Adrenal gland (tissue), 12 donors: Measurements from ENCODE around the gene GGN. TPM values are rescaled to one million over a fixed set of nuclear protein-coding genes. Genes with fewer than 3 reads are reported as not detected.

Experiments used
- DNase-seq, 7 donors: peaks; one replicate each; pipeline ENCODE4 v3.0.0-alpha.2; 2019 to 2020
- H3K27ac ChIP-seq, 5 donors: fragments of 200-600 bp; sonication (generic) in 4 of 5; 1 replicate in 3 of 5; 2 replicates in 2 of 5; pipeline versions ENCODE4 v1.5.1 to v1.8.0; 2016 to 2020; ENCODE audit warnings: mild to moderate bottlenecking in 1 of 5
- H3K27me3 ChIP-seq: fragments of 200-600 bp; 2 replicates; pipeline ENCODE4 v1.8.0; 2021
- H3K36me3 ChIP-seq, 2 donors: fragments of 200-600 bp; replicated peaks in 1 of 2; 1 replicate in 1 of 2; 2 replicates in 1 of 2; pipeline versions ENCODE4 v1.5.1 to v1.8.0; 2018 to 2022
- H3K4me1 ChIP-seq, 2 donors: fragments of 200-600 bp; replicated peaks in 1 of 2; 1 replicate in 1 of 2; 2 replicates in 1 of 2; pipeline versions ENCODE4 v1.5.1 to v1.8.0; 2018 to 2021
- H3K4me3 ChIP-seq, 4 donors: fragments of 200-600 bp; sonication (generic) in 3 of 4; one replicate each; pipeline ENCODE4 v1.5.1; 2016 to 2018
- H3K9me3 ChIP-seq, 3 donors: fragments of 200-600 bp; sonication (generic) in 1 of 3; replicated peaks in 1 of 3; 1 replicate in 2 of 3; 2 replicates in 1 of 3; pipeline versions ENCODE4 v1.5.1 to v1.8.0; 2016 to 2021
- POLR2A ChIP-seq, 2 donors: fragments of 450-650 bp; IDR thresholded peaks; one replicate each; pipeline ENCODE4 v1.6.1; 2017; ENCODE audit warnings: antibody characterized with exemption in 2 of 2, mild to moderate bottlenecking in 2 of 2, moderate library complexity in 1 of 2
- WGBS, 4 donors: extraction: QIAGEN DNeasy Blood & Tissue Kit in 2 of 4; methylation state at CpG; one replicate each; pipeline versions ENCODE4 v1.1.5 to v1.1.7; 2013 to 2017; 5-methylcytosine and 5-hydroxymethylcytosine counted together
- intact Hi-C, 2 donors: fragments of 100-400 bp; cut with DNase I; formaldehyde crosslinking; loops; one replicate each; pipeline versions ENCODE4 v1.14.1 to v1.15.0; 2022 to 2023
- polyA plus RNA-seq, 3 donors: library from polyadenylated mRNA; stranded (reverse); fragments of 200-250 nt in 2 of 3; fragments of 350-450 nt in 1 of 3; fragmentation: Illumina TruSeq in 1 of 3; extraction: RNeasy Lipid Tissue Mini Kit (QIAGEN cat#74804) in 1 of 3; gene quantifications; one replicate each; pipeline ENCODE4 v1.2.3, GENCODE V29; 2013 to 2014
- total RNA-seq, 9 donors: library from RNA; depleted of rRNA in 4 of 9; stranded (reverse); fragments of >200 nt in 4 of 9; fragments of 120-200 nt in 1 of 9; fragmentation: NEBNext Ultra II Directional in 1 of 9; extraction: Animal tissue kit (Norgen Biotek cat#: 25700) in 1 of 9; gene quantifications; one replicate each; pipeline versions ENCODE4 v1.1.0 to v1.2.4, GENCODE V29; 2013 to 2023
- TF ChIP-seq, protein P1 (sequence below), 6 experiments: fragments of 450-650 bp in 4 of 6; fragments of 200-600 bp in 2 of 6; sonication (generic) in 1 of 6; IDR thresholded peaks; 1 replicate in 5 of 6; 2 replicates in 1 of 6; pipeline versions ENCODE4 v1.5.1 to v1.8.0; 2016 to 2021; ENCODE audit warnings: antibody characterized with exemption in 6 of 6, mild to moderate bottlenecking in 2 of 6, moderate library complexity in 1 of 6
- donor health status: healthy with polysubstance abuse.
- donor health status: Bipolar disorder and iron deficiency.
- donor health status: DM: yes; HTN: yes; CAD: no.
- donor health status: DM: no; HTN: no; CAD: no.
- donor health status: DM: no; HTN: no; CAD: no.
- donor health status: DM: yes; HTN: yes; CAD: no.

GGN gene
- total and polyA plus RNA-seq, 12 donors, result 0.57 to 1.6 (median 0.85) TPM; not detected in 4

- Histone ChIP-seq H3K27ac (no peak overlapping the region), H3K9me3 (no peaks in the 10 kb centered on the region), H3K4me3 (no peak overlapping the region), H3K4me1 (peaks cover 2 to 10% of the 10 kb centered on the region in 2 donors), H3K36me3 (peaks cover 0 to 57% of the 10 kb centered on the region in 2 donors), H3K27me3 (no peaks in the 10 kb centered on the region)
- no peak for DNase-seq
- TF ChIP-seq, protein P1, sequence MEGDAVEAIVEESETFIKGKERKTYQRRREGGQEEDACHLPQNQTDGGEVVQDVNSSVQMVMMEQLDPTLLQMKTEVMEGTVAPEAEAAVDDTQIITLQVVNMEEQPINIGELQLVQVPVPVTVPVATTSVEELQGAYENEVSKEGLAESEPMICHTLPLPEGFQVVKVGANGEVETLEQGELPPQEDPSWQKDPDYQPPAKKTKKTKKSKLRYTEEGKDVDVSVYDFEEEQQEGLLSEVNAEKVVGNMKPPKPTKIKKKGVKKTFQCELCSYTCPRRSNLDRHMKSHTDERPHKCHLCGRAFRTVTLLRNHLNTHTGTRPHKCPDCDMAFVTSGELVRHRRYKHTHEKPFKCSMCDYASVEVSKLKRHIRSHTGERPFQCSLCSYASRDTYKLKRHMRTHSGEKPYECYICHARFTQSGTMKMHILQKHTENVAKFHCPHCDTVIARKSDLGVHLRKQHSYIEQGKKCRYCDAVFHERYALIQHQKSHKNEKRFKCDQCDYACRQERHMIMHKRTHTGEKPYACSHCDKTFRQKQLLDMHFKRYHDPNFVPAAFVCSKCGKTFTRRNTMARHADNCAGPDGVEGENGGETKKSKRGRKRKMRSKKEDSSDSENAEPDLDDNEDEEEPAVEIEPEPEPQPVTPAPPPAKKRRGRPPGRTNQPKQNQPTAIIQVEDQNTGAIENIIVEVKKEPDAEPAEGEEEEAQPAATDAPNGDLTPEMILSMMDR (IDR thresholded peaks at IDR 0.05), result no peak
- no peak for TF ChIP-seq POLR2A (IDR thresholded peaks at IDR 0.05)
- WGBS, 4 donors, result 90 to 96% (median 91%) methylated on average over 9 of the region's 9 CpGs
- intact Hi-C loops, result no loop called here
Measured at GRCh38 chr19:38381138-38381537, 6.7 kb downstream of the GGN start.

DNA sequence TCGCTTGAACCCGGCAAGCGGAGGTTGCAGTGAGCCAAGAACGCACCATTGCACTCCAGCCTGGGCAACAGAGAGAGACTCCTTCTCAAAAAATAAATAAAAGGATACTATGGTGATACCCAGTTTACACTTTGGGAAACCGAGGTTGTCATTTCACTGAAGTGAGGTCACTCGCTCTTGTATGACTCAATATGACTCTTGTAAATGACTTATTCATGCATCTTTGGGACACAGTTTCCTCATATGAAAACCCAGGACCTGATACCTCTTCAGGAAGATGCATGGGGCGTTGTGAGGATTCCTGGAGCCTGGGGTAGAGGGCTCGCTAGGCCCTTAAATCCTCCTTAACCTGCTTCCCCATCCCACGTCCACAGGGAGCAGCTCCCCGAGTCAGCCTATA, 9.0 kb downstream of the GGN start:
- TF ChIP-seq POLR2A (IDR thresholded peaks at IDR 0.05), result no peak
- TF ChIP-seq, protein P1 (IDR thresholded peaks at IDR 0.05), result no peak
- Histone ChIP-seq H3K9me3 (no peaks in the 10 kb centered on the region), H3K4me3 (no peak overlapping the region), H3K27me3 (no peaks in the 10 kb centered on the region), H3K36me3 (peaks cover 0 to 55% of the 10 kb centered on the region in 2 donors), H3K27ac (no peak overlapping the region), H3K4me1 (peaks cover 13 to 21% of the 10 kb centered on the region in 2 donors)
- intact Hi-C loops, result no loop called here
- DNase-seq, result no peak
- 92 to 97% (median 95%) methylated on average over 6 to 10 of the region's 10 CpGs for WGBS, 4 donors

DNA sequence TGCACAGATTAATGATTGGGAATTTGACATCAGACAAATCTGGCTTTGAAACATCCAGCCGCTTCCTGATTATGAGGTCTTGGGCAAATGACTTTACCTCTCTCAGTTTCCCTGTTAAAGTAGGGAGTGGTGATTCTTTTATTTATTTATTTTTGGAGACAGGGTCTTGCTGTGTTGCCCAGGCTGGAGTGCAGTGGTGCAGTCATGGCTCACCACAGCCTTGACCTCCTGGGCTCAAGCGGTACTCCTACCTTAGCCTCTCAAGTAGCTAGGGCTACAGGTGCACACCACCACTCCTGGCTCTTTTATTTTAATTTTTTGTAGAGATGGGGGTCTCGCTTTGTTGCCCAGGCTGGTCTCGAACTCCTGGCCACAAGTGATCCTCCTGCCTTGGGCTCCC, 10.8 kb downstream of the GGN start:
- H3K9me3 ChIP-seq, result no peaks in the 10 kb centered on the region

DNA sequence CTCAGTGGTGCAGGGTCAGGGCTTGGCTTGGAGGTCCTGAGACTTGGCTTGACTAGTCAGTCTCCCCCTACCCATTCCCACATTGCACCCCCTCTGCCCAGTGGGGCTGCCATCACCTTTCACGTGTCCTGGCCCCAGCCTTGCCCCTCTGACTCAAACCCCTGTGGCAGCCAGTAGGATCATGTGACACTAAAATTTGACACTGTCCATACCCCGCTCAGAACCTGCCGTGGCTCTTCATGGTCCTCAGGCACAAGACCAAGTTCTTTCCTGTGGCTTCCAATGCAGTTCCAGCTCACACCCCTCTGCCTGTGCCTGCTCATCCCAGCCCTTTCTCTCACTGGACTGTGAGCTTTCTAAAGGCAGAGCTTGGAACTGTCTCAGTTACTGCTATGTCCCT, 11.3 kb downstream of the GGN start:
- peaks cover 0 to 32% of the 10 kb centered on the region in 2 donors for H3K36me3 ChIP-seq

More for the DNA sequence above, 10.8 kb downstream of the GGN start:
- Histone ChIP-seq H3K36me3 (peaks cover 0 to 37% of the 10 kb centered on the region in 2 donors), H3K27me3 (no peaks in the 10 kb centered on the region), H3K4me1 (peaks cover 13 to 21% of the 10 kb centered on the region in 2 donors), H3K4me3 (no peak overlapping the region), H3K27ac (no peak overlapping the region)
- intact Hi-C loops, result no loop called here
- DNase-seq, result no peak
- TF ChIP-seq, protein P1 (IDR thresholded peaks at IDR 0.05), result no peak
- TF ChIP-seq POLR2A (IDR thresholded peaks at IDR 0.05), result no peak
- 92 to 100% (median 97%) methylated on average over 4 of the region's 4 CpGs for WGBS, 4 donors

More for the DNA sequence above, 11.3 kb downstream of the GGN start:
- H3K4me3 ChIP-seq, result no peak overlapping the region
- TF ChIP-seq POLR2A (IDR thresholded peaks at IDR 0.05), result no peak
- TF ChIP-seq, protein P1 (IDR thresholded peaks at IDR 0.05), result no peak
- no peaks in the 10 kb centered on the region for H3K9me3 ChIP-seq
- H3K27me3 ChIP-seq, result no peaks in the 10 kb centered on the region
- intact Hi-C loops, result no loop called here
- no peak overlapping the region for H3K27ac ChIP-seq
- no peak for DNase-seq
- WGBS, 4 donors, result 63 to 84% (median 71%) methylated on average over 3 of the region's 3 CpGs
- peaks cover 13 to 21% of the 10 kb centered on the region in 2 donors for H3K4me1 ChIP-seq
